ENCODE measurements around the gene WIZ.

Gene WIZ

GRCh38 chr19:15443325-15443724, 6.4 kb downstream of the WIZ start:
- DNase-seq (ENCODE audit: low read depth) = no peak
- no peak overlapping the region for H3K4me3 ChIP-seq (ENCODE audit: control insufficient read depth, low read depth, low read length)
- TF ChIP-seq CTCF (IDR thresholded peaks at IDR 0.05; ENCODE audit: control insufficient read depth, insufficient read depth, low read depth, low read length, missing control alignments) = no peak

GRCh38 chr19:15442142-15442920, 7.4 kb downstream of the WIZ start:
- H3K4me3 ChIP-seq (ENCODE audit: control insufficient read depth, low read depth, low read length) = no peak overlapping the region
- no peak for TF ChIP-seq CTCF (IDR thresholded peaks at IDR 0.05; ENCODE audit: control insufficient read depth, insufficient read depth, low read depth, low read length, missing control alignments)
- no peak for DNase-seq (ENCODE audit: low read depth)

GRCh38 chr19:15441317-15441716, 8.4 kb downstream of the WIZ start:
- DNase-seq (ENCODE audit: low read depth) = no peak
- no peak for TF ChIP-seq CTCF (IDR thresholded peaks at IDR 0.05; ENCODE audit: control insufficient read depth, insufficient read depth, low read depth, low read length, missing control alignments)
- H3K4me3 ChIP-seq (ENCODE audit: control insufficient read depth, low read depth, low read length) = no peak overlapping the region

GRCh38 chr19:15439821-15440641, 9.7 kb downstream of the WIZ start:
- no peak overlapping the region for H3K4me3 ChIP-seq (ENCODE audit: control insufficient read depth, low read depth, low read length)
- no peak for DNase-seq (ENCODE audit: low read depth)
- TF ChIP-seq CTCF (IDR thresholded peaks at IDR 0.05; ENCODE audit: control insufficient read depth, insufficient read depth, low read depth, low read length, missing control alignments) = no peak

GRCh38 chr19:15439078-15439799, 10.5 kb downstream of the WIZ start:
- no peak overlapping the region for H3K4me3 ChIP-seq (ENCODE audit: control insufficient read depth, low read depth, low read length)
- no peak for TF ChIP-seq CTCF (IDR thresholded peaks at IDR 0.05; ENCODE audit: control insufficient read depth, insufficient read depth, low read depth, low read length, missing control alignments)
- no peak for DNase-seq (ENCODE audit: low read depth)

- no peak for DNase-seq (ENCODE audit: low read depth)
- no peak for TF ChIP-seq CTCF (IDR thresholded peaks at IDR 0.05; ENCODE audit: control insufficient read depth, insufficient read depth, low read depth, low read length, missing control alignments)
- no peak overlapping the region for H3K4me3 ChIP-seq (ENCODE audit: control insufficient read depth, low read depth, low read length)
These were observed 11.2 kb downstream of the WIZ start for GRCh38 chr19:15438577-15438976.
